SK-N-SH (cell line): ENCODE results near the gene ZC3H12C. TPM values are rescaled to one million over a fixed set of nuclear protein-coding genes. Genes with fewer than 3 reads are reported as not detected.

Experiments
- CTCF ChIA-PET: fragments of 300-600, 350-600 bp; formaldehyde crosslinking; extraction: SDS; loops from one replicate; lab custom pipeline; 2021; lab: Yijun Ruan, JAX
- POLR2A ChIA-PET: fragments of 350-600 bp; sonication (Branson Sonifier 250); formaldehyde crosslinking; extraction: SDS; loops from one replicate; lab custom pipeline; 2020; ENCODE audit warnings: antibody characterized with exemption, inconsistent platforms; lab: Yijun Ruan, JAX
- DNase-seq: peaks from one replicate; pipeline ENCODE4 v3.0.0; 2012
- H2AFZ ChIP-seq: fragments of 200-600 bp; sonication (generic); 2 replicates; pipeline ENCODE4 v1.8.1; 2016; ENCODE audit warnings: antibody characterized with exemption, mild to moderate bottlenecking, low read depth
- H3F3A ChIP-seq: fragments of 200-600 bp; sonication (generic); replicated peaks from 2 replicates; pipeline ENCODE3; 2016; ENCODE audit warnings: antibody characterized with exemption, mild to moderate bottlenecking; ENCODE audit not compliant: insufficient read depth
- H3K27ac ChIP-seq, 2 experiments: fragments of 200-500 bp in 1 of 2; fragments of 200-600 bp in 1 of 2; sonication (Bioruptor generic) in 1 of 2; sonication (generic), shearing (Covaris generic) in 1 of 2; 2 replicates each; pipeline versions ENCODE4 v1.5.1 to v1.6.1; 2014 to 2016; ENCODE audit warnings: low read depth in 2 of 2, inconsistent platforms in 1 of 2, low read length in 1 of 2, mild to moderate bottlenecking in 1 of 2, mixed read lengths in 1 of 2
- H3K27me3 ChIP-seq: fragments of 200-600 bp; sonication (generic), shearing (Covaris generic); 2 replicates; pipeline ENCODE4 v1.6.1; 2016; ENCODE audit warnings: mixed run types; ENCODE audit not compliant: insufficient read depth
- H3K36me3 ChIP-seq, 2 experiments: fragments of 200-500 bp in 1 of 2; fragments of 200-600 bp in 1 of 2; sonication (Bioruptor generic) in 1 of 2; sonication (generic) in 1 of 2; replicated peaks in 1 of 2; 2 replicates each; pipeline versions ENCODE3 to v1.5.1; 2014 to 2016; ENCODE audit warnings: low read length in 1 of 2, mild to moderate bottlenecking in 1 of 2; ENCODE audit not compliant: insufficient read depth in 2 of 2, control insufficient read depth in 1 of 2
- H3K4me1 ChIP-seq, 2 experiments: fragments of 200-500 bp in 1 of 2; fragments of 200-600 bp in 1 of 2; sonication (Bioruptor generic) in 1 of 2; sonication (generic), shearing (Covaris generic) in 1 of 2; 2 replicates each; pipeline versions ENCODE4 v1.5.1 to v1.6.1; 2014 to 2016; ENCODE audit warnings: low read depth in 1 of 2, low read length in 1 of 2, mixed run types in 1 of 2; ENCODE audit not compliant: insufficient read depth in 2 of 2, control insufficient read depth in 1 of 2
- H3K4me2 ChIP-seq: fragments of 200-600 bp; sonication (generic), shearing (Covaris generic); 2 replicates; pipeline ENCODE4 v1.6.1; 2017; ENCODE audit warnings: mixed run types
- H3K4me3 ChIP-seq, 2 experiments: fragments of 200-500 bp in 1 of 2; fragments of 200-600 bp in 1 of 2; sonication (Bioruptor generic) in 1 of 2; sonication (generic), shearing (Covaris generic) in 1 of 2; 2 replicates each; pipeline versions ENCODE4 v1.5.1 to v1.8.1; 2014 to 2016; ENCODE audit warnings: low read depth in 2 of 2, inconsistent platforms in 1 of 2, low read length in 1 of 2, mild to moderate bottlenecking in 1 of 2, mixed read lengths in 1 of 2, moderate library complexity in 1 of 2
- H3K79me2 ChIP-seq: fragments of 200-600 bp; sonication (generic); 2 replicates; pipeline ENCODE4 v1.8.1; 2017; ENCODE audit warnings: mild to moderate bottlenecking; ENCODE audit not compliant: insufficient read depth
- H3K9ac ChIP-seq: fragments of 200-600 bp; sonication (generic); 2 replicates; pipeline ENCODE4 v1.6.1; 2017; ENCODE audit warnings: mixed run types
- H3K9me2 ChIP-seq: fragments of 200-600 bp; sonication (generic); 2 replicates; pipeline ENCODE4 v1.6.1; 2017; ENCODE audit warnings: mixed run types
- H3K9me3 ChIP-seq: fragments of 200-600 bp; sonication (generic); 2 replicates; pipeline ENCODE4 v1.6.1; 2017; ENCODE audit warnings: mixed run types, mild to moderate bottlenecking, moderate library complexity
- H4K20me1 ChIP-seq: fragments of 200-600 bp; sonication (generic); 2 replicates; pipeline ENCODE4 v1.6.1; 2017; ENCODE audit warnings: mild to moderate bottlenecking, mixed run types; ENCODE audit not compliant: insufficient read depth
- EP300 ChIP-seq, 2 experiments: IDR thresholded peaks; 2 replicates each; pipeline versions ENCODE4 v1.4.0 to v1.6.1; 2012; ENCODE audit warnings: borderline replicate concordance in 1 of 2, low read depth in 1 of 2, low read length in 1 of 2
- FOSL2 ChIP-seq: IDR thresholded peaks from 2 replicates; pipeline ENCODE4 v1.4.0; 2012; ENCODE audit warnings: low read depth, mild to moderate bottlenecking, moderate library complexity, borderline replicate concordance
- FOXM1 ChIP-seq: IDR thresholded peaks from 2 replicates; pipeline ENCODE4 v1.4.0; 2012; ENCODE audit warnings: low read depth, mild to moderate bottlenecking
- GABPA ChIP-seq: IDR thresholded peaks from 2 replicates; pipeline ENCODE4 v1.4.0; 2012; ENCODE audit warnings: low read depth, mild to moderate bottlenecking
- JUND ChIP-seq: IDR thresholded peaks from 2 replicates; pipeline ENCODE4 v1.4.0; 2012
- MXI1 ChIP-seq: IDR thresholded peaks from 2 replicates; pipeline ENCODE4 v1.6.1; 2012; ENCODE audit warnings: mild to moderate bottlenecking, low read depth, low read length, improper control_type of control experiment
- SIN3A ChIP-seq: IDR thresholded peaks from 2 replicates; pipeline ENCODE4 v1.6.1; 2012; ENCODE audit warnings: low read depth, mild to moderate bottlenecking, low read length, moderate library complexity, borderline replicate concordance
- TAF1 ChIP-seq: IDR thresholded peaks from 2 replicates; pipeline ENCODE4 v1.6.1; 2012; ENCODE audit warnings: low read depth, mild to moderate bottlenecking, low read length, moderate library complexity, borderline replicate concordance
- YY1 ChIP-seq: IDR thresholded peaks from 2 replicates; pipeline ENCODE4 v1.4.0; 2012; ENCODE audit warnings: low read depth, mild to moderate bottlenecking
- whole genome bisulfite sequencing: methylation state at CpG from one replicate; pipeline ENCODE4 v1.1.6; 2017; ENCODE audit warnings: low lambda C conversion rate; 5-methylcytosine and 5-hydroxymethylcytosine counted together
- polyA plus RNA-seq, 3 experiments: library from polyadenylated mRNA; depleted of rRNA; stranded (reverse); fragments of >200 nt; gene quantifications; 2 replicates each; pipeline ENCODE4 v1.2.3, GENCODE V29; 2012
- TF ChIP-seq, protein P1 (sequence below): IDR thresholded peaks from 2 replicates; pipeline ENCODE4 v1.4.0; 2012; ENCODE audit warnings: low read depth, borderline replicate concordance
- TF ChIP-seq, protein P2 (sequence below): IDR thresholded peaks from 2 replicates; pipeline ENCODE4; 2012
- TF ChIP-seq, protein P3 (sequence below): fragments of 200-600 bp; sonication (generic); IDR thresholded peaks from 2 replicates; pipeline ENCODE4 v1.6.1; 2017; ENCODE audit warnings: antibody characterized with exemption, mild to moderate bottlenecking, moderate library complexity
- TF ChIP-seq, protein P4 (sequence below): fragments of 150-350 bp; IDR thresholded peaks from 2 replicates; pipeline ENCODE4 v1.6.1; 2017; ENCODE audit warnings: antibody characterized with exemption, low read length, low read depth, borderline replicate concordance

The ZC3H12C gene
- polyA plus RNA-seq, 1 of the 3 experiments (the other 2 are of a cell fraction): 2.8 TPM

DNA sequence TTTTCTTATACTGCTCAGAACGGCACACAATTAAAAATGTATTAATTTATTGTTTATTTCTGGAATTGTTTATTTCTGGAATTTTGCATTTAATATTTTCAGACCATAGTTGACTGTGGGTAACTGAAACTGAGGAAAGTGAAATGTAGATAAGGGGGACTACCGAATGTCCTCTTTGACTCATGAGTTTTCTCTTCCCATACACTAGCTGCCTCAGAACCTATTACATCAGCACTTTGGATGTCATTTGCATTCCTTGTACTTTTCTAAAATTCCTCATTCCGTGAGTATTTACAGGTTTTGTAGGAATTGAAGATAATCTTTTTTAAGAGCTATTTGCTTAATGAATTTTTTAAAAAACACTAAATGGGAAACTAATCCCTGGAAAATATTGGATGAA lies 29.8 kb downstream of the ZC3H12C start:
- H3K4me3 ChIP-seq: no peak overlapping the region
- no peak for DNase-seq
- no peaks in the 10 kb centered on the region; the same call in 1 of the 2 replicates for H3K9me3 ChIP-seq
- H3K27ac ChIP-seq: 0 out of 4 replicates have a peak overlapping the region, but pooled peaks of 1 of the 2 experiments have one; percentile 18
- H3F3A ChIP-seq: peaks cover 8% of the 10 kb centered on the region
- 92% methylated on average over 3 of the region's 3 CpGs for WGBS
- H3K36me3 ChIP-seq: no peaks in the 10 kb centered on the region
- no peak overlapping the region for H3K9ac ChIP-seq
- POLR2A ChIA-PET: no interaction called here
- H3K79me2 ChIP-seq: peaks cover 28% of the 10 kb centered on the region
- no peak overlapping the region for H3K4me2 ChIP-seq
- peaks cover 6% of the 10 kb centered on the region; the same call in 1 of the 2 replicates for H4K20me1 ChIP-seq
- TF ChIP-seq, protein P1, sequence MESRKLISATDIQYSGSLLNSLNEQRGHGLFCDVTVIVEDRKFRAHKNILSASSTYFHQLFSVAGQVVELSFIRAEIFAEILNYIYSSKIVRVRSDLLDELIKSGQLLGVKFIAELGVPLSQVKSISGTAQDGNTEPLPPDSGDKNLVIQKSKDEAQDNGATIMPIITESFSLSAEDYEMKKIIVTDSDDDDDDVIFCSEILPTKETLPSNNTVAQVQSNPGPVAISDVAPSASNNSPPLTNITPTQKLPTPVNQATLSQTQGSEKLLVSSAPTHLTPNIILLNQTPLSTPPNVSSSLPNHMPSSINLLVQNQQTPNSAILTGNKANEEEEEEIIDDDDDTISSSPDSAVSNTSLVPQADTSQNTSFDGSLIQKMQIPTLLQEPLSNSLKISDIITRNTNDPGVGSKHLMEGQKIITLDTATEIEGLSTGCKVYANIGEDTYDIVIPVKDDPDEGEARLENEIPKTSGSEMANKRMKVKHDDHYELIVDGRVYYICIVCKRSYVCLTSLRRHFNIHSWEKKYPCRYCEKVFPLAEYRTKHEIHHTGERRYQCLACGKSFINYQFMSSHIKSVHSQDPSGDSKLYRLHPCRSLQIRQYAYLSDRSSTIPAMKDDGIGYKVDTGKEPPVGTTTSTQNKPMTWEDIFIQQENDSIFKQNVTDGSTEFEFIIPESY: no peak
- TF ChIP-seq, protein P2, sequence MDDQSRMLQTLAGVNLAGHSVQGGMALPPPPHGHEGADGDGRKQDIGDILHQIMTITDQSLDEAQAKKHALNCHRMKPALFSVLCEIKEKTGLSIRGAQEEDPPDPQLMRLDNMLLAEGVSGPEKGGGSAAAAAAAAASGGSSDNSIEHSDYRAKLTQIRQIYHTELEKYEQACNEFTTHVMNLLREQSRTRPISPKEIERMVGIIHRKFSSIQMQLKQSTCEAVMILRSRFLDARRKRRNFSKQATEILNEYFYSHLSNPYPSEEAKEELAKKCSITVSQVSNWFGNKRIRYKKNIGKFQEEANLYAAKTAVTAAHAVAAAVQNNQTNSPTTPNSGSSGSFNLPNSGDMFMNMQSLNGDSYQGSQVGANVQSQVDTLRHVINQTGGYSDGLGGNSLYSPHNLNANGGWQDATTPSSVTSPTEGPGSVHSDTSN: no peak
- TF ChIP-seq JUND (no peak), EP300 (IDR thresholded peaks at IDR 0.05; ENCODE audit: borderline replicate concordance in 1 of 2, low read depth in 1 of 2, low read length in 1 of 2) (no peak), MXI1 (no peak), YY1 (no peak), SIN3A (no peak), TAF1 (no peak), FOSL2 (no peak), GABPA (no peak), FOXM1 (no peak)
- TF ChIP-seq, protein P3, sequence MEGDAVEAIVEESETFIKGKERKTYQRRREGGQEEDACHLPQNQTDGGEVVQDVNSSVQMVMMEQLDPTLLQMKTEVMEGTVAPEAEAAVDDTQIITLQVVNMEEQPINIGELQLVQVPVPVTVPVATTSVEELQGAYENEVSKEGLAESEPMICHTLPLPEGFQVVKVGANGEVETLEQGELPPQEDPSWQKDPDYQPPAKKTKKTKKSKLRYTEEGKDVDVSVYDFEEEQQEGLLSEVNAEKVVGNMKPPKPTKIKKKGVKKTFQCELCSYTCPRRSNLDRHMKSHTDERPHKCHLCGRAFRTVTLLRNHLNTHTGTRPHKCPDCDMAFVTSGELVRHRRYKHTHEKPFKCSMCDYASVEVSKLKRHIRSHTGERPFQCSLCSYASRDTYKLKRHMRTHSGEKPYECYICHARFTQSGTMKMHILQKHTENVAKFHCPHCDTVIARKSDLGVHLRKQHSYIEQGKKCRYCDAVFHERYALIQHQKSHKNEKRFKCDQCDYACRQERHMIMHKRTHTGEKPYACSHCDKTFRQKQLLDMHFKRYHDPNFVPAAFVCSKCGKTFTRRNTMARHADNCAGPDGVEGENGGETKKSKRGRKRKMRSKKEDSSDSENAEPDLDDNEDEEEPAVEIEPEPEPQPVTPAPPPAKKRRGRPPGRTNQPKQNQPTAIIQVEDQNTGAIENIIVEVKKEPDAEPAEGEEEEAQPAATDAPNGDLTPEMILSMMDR: no peak
- TF ChIP-seq, protein P4, sequence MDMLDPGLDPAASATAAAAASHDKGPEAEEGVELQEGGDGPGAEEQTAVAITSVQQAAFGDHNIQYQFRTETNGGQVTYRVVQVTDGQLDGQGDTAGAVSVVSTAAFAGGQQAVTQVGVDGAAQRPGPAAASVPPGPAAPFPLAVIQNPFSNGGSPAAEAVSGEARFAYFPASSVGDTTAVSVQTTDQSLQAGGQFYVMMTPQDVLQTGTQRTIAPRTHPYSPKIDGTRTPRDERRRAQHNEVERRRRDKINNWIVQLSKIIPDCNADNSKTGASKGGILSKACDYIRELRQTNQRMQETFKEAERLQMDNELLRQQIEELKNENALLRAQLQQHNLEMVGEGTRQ: no peak
- TF ChIP-seq, all 33 proteins: peak for 0
- Histone ChIP-seq H3K27me3 (no peaks in the 10 kb centered on the region), H3K9me2 (no peaks in the 10 kb centered on the region), H2AFZ (no peak overlapping the region), H3K4me1 (peaks cover 2 to 28% of the 10 kb centered on the region in 2 experiments; a peak in 3 of 4 replicates)
- CTCF ChIA-PET: no interaction called here
